ENCODE results near the gene ZNF407. TPM values are rescaled to one million over a fixed set of nuclear protein-coding genes. Genes with fewer than 3 reads are reported as not detected.

Gene ZNF407
- total and polyA plus RNA-seq, 3 donors from 2014 or later = 10.9 to 35.9 (median 30.8) TPM

DNA sequence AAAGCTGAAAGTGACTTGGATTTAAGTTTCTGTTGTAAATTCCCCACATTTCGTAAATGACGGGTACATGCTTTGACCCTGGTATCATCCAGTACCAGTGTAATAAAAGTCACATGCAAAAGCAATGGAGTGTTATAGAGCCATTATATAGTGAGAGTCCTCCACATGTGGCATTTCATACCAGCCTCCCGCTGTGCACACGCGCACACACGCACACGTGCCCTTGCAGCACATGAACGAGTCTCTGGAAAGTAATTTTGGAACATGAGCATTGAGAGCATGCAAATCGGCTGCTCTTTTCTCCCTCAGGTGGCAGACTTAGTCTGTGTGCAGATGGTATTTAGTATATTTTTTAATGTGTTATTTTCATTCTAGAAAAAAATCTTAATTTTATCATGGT is 198.1 kb downstream of the ZNF407 start:
- DNase-seq = no peak
- WGBS, 2 donors = 91 to 97% methylated on average over 9 of the region's 9 CpGs
- intact Hi-C loops (cut with DNase I; ENCODE audit: low total_unique reads) = no loop called here
- H3K4me1 ChIP-seq = peaks cover 9% of the 10 kb centered on the region
- no peaks in the 10 kb centered on the region for H3K36me3 ChIP-seq (ENCODE audit: low read depth, missing control alignments)
- H3K9me3 ChIP-seq = no peaks in the 10 kb centered on the region
- TF ChIP-seq POLR2A (IDR thresholded peaks at IDR 0.05) (no peak), CTCF (IDR thresholded peaks at IDR 0.05) (no peak)
- no peak overlapping the region for H3K4me3 ChIP-seq
- H3K27ac ChIP-seq = no peak overlapping the region
- no peaks in the 10 kb centered on the region for H3K27me3 ChIP-seq

- intact Hi-C loops (cut with DNase I; ENCODE audit: low total_unique reads) = no loop called here
- Histone ChIP-seq H3K27ac (no peak overlapping the region), H3K36me3 (ENCODE audit: low read depth, missing control alignments) (no peaks in the 10 kb centered on the region), H3K4me1 (peaks cover 9% of the 10 kb centered on the region), H3K4me3 (no peak overlapping the region), H3K27me3 (no peaks in the 10 kb centered on the region), H3K9me3 (no peaks in the 10 kb centered on the region)
- no peak for TF ChIP-seq POLR2A (IDR thresholded peaks at IDR 0.05)
- TF ChIP-seq CTCF (IDR thresholded peaks at IDR 0.05) = no peak
- 82% methylated on average over 4 of the region's 4 CpGs for WGBS, 2 donors
- DNase-seq = no peak
Observed at GRCh38 chr18:74796211-74796610, 198.5 kb downstream of the ZNF407 start.

GRCh38 chr18:74796841-74797576 is 199.3 kb downstream of the ZNF407 start:
- intact Hi-C loops (cut with DNase I; ENCODE audit: low total_unique reads) = no loop called here
- H3K4me3 ChIP-seq = no peak overlapping the region
- 42 to 46% methylated on average over 7 of the region's 7 CpGs for WGBS, 2 donors

DNA sequence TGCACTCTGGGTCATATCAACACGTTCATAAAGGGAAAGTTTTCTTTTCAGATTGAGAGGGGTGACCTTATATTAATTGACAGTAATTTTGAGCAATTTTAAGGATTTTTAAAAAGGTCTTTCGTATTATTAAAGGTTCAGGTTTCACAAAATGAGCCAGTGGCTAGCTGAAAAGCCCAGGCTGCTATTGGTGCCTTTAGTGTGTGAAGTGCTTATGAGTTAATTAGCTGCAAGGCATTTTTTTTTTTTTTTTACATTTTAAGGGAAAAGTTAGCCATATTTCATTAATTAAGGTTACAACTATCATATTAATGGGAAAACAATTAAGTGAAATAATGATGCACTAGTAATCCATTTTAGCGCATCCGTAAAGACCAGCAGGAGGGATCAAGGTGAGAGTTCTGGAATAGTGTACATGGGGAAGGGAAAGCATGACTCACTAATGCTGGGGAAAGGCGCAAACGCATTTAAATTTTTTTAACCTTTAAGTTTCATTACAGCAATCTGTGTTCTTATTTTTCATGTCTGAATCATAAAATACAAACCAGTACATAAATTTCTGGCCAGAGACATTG is 200.0 kb downstream of the ZNF407 start:
- H3K27ac ChIP-seq = no peak overlapping the region
- 75% methylated on average over 6 of the region's 6 CpGs for WGBS, 2 donors
- H3K4me3 ChIP-seq = no peak overlapping the region
- peaks cover 9% of the 10 kb centered on the region for H3K4me1 ChIP-seq
- no peaks in the 10 kb centered on the region for H3K9me3 ChIP-seq
- no peaks in the 10 kb centered on the region for H3K27me3 ChIP-seq
- DNase-seq = no peak
- H3K36me3 ChIP-seq (ENCODE audit: low read depth, missing control alignments) = no peaks in the 10 kb centered on the region
- intact Hi-C loops (cut with DNase I; ENCODE audit: low total_unique reads) = no loop called here
- TF ChIP-seq CTCF (IDR thresholded peaks at IDR 0.05) (no peak), POLR2A (IDR thresholded peaks at IDR 0.05) (no peak)

More at GRCh38 chr18:74796841-74797576, 199.3 kb downstream of the ZNF407 start:
- no peaks in the 10 kb centered on the region for H3K9me3 ChIP-seq
- no peaks in the 10 kb centered on the region for H3K36me3 ChIP-seq (ENCODE audit: low read depth, missing control alignments)
- H3K27ac ChIP-seq = no peak overlapping the region
- no peak for DNase-seq
- no peaks in the 10 kb centered on the region for H3K27me3 ChIP-seq
- H3K4me1 ChIP-seq = peaks cover 9% of the 10 kb centered on the region
- TF ChIP-seq POLR2A (IDR thresholded peaks at IDR 0.05) = no peak
- no peak for TF ChIP-seq CTCF (IDR thresholded peaks at IDR 0.05)

All from testis (tissue), 3 donors.